ENCODE data around the gene IMMP1L.
A peak's percentile ranks its signal among the peaks of the same experiment; 100 is the strongest.
"Not testable (repeated sequence)": the region's sequence is repeated elsewhere in the genome, so short reads cannot be mapped to it uniquely, and the experiment has no call there.

IMMP1L gene, protein sequence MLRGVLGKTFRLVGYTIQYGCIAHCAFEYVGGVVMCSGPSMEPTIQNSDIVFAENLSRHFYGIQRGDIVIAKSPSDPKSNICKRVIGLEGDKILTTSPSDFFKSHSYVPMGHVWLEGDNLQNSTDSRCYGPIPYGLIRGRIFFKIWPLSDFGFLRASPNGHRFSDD

DNA sequence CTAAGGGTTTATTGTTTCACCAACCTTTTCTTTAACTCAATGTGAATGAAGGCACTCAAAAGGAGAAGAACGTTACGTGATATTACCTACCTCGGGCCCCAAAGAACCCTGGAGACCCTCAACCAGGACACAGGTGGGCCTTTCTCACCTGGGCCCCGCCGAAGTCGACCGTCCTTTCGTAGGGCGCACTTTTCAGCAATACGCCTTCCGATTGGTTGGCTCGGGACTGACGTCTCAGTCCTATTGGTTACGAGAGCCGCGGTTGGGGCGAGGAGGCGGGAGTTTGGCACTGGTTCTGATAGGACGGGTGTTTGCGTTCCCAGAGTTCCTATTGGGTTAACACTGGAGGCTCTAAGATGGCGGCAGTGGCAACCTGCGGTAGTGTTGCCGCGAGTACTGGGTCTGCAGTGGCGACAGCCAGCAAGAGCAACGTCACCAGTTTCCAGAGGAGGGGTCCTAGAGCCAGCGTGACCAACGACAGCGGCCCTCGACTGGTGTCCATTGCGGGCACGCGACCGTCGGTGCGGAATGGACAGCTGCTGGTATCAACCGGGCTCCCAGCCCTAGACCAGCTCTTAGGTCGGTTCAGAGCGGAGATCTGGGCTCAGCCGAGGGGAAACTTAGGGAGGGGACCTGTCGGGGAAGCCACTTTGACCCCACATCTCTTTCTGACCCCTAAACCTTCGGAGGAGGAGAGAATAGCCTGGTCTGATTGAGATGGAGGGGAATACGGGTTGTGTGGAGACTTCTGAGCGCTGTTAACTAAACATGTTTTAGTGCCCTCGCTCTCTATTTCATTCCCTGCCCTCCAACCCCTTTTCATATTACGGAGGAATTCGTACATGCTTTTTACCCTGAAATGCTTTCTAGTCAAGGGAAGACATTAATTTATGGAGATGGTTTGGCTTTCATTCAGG, at the start of gene IMMP1L, which contains the start of gene ELP4:
Gene IMMP1L, minus strand, starts transcription at position 194 of the 917 bp plus-strand sequence. CDS start 46,346 bp downstream, outside the sequence.
Gene ELP4, plus strand, starts transcription at position 339 of the 917 bp plus-strand sequence. Its CDS starts 18 bp downstream, at position 357.
- DNase-seq (ENCODE audit: low spot score) = peak; percentile 99

DNA sequence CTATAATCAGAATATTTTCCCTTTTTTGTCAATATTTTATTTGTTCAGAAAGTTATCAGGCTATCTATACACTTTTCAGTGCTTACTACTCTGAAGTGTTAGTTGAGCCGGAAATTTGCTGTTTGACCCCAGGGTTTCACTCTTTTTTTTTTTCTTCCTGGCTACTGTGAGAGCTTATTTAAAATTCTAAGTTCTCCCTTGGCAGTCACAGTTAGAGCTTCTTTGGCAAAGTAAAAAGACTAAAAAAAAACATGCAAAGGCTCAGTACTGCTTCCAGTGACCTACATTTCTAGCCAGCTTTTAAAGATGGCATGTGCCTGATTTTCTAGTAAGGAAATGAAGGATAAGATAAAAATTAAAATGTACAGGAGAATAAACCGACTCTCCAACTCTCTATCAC, 48.6 kb upstream of the IMMP1L start:
- no peak for DNase-seq (ENCODE audit: low spot score)

DNA sequence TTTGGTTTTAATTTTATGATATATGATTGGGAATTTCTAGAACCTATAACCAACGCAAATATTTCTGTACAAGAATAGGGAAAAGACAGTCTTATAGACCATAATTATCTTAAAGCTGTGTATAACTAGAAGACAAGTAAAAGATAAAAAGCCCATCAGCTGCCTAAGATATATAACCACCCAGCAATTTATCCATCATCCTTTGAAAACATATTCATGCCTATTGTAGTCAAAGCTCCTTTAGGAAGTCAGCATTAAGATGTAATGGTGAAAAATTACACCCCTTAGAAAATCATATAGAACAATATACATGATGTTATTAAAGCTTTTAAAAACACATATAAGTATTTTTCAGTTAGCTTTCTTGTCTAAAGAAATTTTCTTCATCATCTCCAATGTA, 46.5 kb upstream of the IMMP1L start:
- DNase-seq (ENCODE audit: low spot score) = no peak

DNA sequence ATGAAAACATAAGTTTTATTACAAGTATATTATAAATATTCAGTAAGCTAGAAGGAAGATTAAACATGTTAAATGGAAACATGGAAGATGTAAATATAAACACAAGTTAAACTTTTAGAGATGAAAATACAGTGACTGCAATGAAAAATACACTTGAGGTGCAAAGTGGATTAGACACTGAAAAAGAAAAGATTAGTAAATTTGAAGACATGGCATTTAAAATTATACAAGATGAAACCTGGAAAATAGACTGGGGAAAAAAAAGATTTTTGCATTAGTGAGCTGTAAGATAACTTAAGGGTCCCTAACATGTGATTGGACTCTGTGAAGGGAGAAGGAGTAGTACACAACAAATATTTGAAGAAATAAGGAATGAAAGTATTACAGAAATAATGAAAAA, 33.4 kb upstream of the IMMP1L start:
- DNase-seq (ENCODE audit: low spot score) = no peak

DNA sequence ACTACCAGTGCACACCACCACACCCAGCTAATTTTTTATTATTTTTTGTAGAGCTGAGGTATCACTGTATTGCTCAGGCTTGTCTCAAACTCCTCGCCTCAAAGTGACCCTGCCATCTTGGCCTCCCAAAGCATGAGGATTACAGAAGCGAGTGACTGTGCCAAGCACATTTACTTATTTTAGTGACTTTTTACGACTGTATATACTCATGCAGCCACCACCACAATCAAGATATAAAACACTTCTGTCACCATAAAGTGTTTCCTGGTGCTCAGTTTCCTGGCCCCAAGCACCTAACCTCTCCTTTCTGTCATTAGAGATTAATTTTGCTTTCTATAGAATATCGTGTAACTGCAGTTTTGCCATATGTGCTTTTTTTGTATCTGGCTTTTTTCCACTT, 26.1 kb upstream of the IMMP1L start:
- DNase-seq (ENCODE audit: low spot score) = no peak

DNA sequence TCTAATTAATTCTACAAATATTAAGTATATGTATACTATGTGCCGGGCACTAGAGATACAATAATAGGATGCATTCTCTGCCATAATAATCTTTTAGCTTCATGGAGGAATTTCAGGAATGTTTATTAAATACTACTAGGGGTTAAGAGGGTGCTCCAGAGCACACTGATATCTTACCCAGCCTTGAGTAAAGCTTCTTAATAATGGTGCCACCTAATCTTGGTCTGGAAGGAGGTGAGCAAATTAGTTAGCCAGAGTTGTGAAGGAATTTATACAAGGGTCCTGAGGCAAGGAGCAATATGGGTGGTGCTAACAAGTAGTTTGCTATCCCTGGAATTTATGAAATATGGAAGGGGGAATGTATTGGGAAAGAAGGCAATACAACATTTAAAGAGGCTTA, 21.9 kb upstream of the IMMP1L start:
- DNase-seq (ENCODE audit: low spot score) = no peak

DNA sequence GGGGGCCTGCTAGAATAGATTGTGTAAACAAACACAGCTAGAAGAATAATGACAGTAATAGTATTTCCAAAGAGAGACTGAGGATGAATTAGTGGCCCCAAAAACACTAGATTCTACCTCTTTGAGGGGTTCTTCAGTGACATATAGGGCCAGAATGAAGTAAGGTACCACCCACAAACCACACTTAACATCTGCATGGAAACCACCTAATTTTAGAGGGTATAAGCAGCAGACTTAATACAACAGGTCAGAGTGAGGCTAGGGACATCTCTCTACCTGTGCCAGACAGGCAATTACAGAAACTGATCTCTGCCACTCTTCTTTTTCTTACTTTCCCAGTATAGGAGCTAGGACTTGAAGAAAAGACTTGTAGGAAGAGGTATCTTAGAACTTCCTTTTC, 20.3 kb upstream of the IMMP1L start:
- DNase-seq (ENCODE audit: low spot score) = no peak

DNA sequence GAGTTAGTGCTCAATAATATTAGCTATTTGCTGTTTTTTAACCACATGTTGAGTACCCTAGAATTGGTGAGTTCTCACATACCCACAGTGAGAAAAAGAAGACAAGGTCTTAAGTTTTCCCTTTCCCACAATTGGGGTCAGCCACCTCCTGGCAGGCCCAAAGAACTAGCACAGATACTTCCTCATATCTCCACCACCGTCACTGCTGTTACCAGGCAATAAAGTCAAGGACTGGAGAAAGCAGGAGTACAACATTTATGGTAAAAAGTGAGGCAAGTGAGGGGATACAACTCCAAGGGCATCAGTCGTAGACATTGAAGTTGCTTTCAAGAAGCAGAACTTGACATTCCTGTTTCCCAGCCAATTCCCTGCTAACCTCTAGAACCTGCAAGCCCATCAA, 19.8 kb upstream of the IMMP1L start:
- DNase-seq (ENCODE audit: low spot score) = no peak

DNA sequence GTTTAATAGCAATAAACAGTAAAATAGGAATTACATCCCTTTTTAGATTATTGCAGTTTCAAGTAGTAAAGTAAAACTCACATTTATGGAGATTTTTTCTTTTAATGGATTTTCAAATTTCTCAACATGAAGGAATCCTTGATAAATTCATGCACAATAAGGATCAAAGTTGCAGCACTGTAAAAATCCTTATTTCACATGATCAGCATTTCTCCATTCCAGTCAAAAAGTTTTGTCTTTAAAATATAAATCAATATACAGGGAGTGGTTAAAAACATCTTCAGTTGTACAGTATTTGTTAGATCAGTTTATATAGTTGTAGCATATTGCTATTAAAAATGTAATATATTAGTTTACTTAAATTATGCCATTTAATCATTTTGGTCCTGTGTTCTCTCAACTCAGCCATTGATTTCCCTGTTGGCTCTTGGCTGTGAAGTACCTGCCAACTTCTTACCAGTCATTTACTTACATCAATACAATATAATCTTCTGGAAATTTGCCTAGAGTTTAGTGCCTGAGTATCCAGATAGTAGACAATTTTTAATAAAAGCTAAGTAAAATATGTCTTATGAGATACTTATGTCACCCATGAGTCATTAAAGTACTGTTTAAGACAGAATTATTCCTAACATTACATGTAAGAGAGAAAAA, 12.2 kb upstream of the IMMP1L start:
- DNase-seq (ENCODE audit: low spot score) = no peak

DNA sequence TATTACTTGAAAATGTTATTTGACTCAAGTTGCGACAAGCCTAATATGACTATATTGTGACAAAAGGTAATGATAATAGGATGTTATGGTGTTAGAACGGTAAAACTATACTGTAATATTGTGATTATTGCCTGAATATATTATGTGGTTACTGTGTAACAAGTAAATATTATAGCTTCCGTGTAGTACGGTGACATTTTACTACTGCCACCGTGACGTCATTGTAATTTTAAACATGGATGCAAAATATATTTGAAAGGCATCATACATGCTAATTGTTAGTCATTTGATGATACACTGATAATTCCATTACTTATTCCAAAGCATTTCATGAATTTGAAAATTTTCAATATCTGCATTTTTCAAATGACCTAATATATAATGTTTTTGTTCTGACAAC, 2.7 kb upstream of the IMMP1L start:
- no peak for DNase-seq (ENCODE audit: low spot score)

DNA sequence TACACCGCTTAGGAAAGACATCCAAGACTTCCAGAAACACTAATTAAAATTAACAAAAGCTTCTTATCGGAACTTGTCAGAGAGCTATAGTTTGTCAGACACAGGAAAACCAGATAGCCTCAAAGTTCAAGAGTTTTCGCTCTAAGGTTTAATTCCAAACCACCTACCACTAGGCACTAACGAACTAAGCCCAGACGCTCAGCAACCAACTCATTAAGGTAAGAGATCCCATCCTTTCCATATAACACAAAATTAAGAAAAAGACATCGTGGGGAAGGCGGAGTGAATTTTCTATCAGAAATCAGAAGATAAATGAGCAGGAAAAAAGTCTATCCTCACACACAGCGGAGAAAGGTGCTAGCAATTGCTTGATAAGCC, 382 bp downstream of the IMMP1L start:
- no peak for DNase-seq (ENCODE audit: low spot score)

DNA sequence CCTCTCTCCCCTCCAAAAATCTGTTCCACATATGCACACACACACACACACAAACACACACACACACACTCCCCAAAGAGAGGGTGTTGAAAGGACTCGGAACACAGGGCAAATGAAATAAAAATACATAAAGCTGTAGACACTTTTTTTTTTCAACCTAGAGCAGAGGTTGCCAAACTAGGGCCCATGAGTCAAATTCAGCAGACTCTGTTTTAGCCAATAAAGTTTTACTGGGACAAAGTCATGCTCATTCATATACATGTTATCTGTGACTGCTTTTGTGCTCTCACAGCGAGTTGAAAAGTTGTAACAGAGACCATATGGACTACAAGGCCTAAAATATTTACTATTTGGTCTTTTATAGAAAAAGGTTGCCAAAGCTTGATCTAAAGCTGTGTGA, 8.9 kb downstream of the IMMP1L start:
- DNase-seq (ENCODE audit: low spot score) = peak; percentile 5

DNA sequence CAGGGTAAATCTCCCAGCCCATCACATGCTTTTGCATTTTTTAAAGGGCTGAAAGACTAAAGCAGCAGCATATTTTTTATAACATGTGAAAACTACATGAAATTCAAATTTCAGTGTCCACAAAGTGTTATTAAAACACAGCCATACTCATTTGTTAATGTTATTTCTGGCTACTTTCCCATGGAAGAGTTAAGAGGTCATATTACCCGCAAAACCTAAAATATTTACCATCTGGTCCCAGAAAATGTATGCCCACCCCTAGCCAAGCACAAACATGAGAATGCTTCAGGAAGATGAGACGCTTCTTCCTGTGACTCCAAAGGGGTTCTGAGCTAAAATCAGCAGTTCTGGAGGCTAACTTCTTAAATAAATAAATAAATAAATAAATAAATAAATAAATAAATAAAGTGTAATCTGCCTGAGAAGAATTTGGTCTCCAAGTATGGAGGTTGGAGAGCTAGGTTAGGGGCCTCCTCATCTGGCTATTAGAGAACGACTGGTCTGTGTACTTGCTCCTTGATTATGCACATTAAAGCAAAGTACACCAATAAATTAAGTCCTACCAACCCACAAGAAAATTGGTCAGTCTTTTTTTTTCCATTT, 9.7 kb downstream of the IMMP1L start:
- no peak for DNase-seq (ENCODE audit: low spot score)

DNA sequence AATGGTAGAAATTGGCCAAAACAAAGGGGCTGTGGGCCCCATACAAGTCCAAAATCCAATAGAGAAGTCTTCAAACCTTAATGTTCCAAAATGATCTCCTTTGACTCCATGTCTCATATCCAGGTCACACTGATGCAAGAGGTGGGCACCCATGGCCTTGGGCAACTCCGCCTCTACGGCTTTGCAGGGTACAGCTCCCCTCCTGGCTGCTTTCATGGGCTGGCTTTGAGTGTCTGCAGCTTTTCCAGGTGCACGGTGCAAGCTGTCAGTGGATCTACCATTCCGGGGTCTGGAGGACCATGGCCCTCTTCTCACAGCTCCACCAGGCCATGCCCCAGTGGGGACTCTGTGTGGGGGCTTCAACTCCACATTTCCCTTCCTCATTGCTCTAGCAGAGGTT, 15.7 kb downstream of the IMMP1L start:
- not testable (repeated sequence) for DNase-seq (ENCODE audit: low spot score)

DNA sequence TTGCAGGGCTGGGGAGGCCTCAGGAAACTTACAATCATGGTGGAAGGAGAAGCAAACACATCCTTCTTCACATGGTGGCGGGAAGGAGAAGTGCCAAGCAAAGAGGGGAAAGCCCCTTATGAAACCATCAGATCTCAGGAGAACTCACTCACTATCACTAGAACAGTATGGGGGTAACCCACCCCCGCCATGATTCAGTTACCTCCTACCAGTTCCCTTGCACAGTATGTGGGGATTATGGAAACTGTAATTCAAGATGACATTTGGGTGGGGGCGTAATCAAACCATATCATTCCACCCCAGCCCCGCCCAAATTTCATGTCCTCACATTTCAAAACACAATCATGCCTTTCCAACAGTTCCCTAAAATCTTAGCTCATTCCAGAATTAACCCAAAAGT, 16.2 kb downstream of the IMMP1L start:
- no peak for DNase-seq (ENCODE audit: low spot score)

DNA sequence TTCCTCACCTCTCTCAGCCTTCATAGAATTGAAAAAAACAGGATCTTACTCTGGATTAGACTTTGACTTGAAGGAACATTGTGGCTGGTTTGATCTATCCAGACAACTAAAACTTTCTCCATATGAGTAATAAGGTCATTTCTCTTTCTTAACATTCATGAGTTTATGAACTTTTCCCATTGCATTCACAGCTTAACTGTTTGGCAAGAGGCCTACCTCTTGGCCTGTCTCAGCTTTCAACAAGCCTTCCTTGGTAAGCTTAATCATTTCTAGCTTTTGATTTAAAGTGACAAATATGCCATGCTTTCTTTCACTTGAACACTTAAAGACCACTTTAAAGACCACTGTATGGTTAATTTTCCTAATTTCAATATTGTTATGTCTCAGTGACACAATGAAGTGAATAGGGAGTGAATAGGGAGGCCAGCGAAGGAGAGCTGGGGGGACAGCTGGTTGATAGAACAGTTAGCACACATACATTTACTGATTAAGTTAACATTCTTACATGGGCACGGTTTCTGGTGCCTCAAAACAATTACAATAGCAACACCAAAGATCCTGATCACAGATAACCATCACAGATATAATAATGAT, 17.0 kb downstream of the IMMP1L start:
- DNase-seq (ENCODE audit: low spot score) = no peak

DNA sequence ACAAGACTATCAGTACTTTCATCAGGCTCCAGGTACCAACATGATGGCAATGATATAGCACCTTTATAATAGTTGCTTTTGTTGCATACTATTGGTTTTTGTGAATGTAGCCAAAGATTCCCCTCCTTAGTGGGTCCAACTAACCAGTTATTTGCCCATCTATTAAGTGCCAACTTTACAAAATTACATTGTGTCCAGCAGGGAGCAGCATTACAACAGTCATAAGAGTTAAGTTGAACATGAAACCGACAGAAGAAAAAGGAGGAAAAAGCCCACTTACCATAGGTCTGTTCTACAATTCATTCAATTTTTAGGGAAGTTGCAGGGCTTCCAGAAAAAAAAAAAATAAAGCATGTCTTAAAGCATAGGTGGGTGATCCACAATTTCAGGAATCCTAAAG, 21.6 kb downstream of the IMMP1L start:
- DNase-seq (ENCODE audit: low spot score) = peak; percentile 29

DNA sequence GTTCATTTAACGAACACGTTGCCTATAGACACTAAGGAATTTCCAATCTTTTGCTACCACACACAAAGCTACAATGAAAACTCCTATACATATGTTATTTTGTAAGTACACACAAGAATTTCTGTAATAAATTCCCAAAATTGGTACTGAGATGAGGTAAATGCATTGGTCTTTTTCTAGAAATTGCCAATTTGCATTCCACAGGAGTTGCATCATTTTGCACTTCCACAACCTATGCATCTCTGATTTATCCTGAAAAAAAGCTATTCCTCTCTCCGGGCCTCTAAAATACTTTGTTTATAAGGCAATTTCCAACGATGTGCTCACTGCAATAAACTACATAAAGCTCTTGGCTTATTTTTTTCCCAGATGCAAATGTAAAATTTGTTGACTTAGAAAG, 24.9 kb downstream of the IMMP1L start:
- no peak for DNase-seq (ENCODE audit: low spot score)

DNA sequence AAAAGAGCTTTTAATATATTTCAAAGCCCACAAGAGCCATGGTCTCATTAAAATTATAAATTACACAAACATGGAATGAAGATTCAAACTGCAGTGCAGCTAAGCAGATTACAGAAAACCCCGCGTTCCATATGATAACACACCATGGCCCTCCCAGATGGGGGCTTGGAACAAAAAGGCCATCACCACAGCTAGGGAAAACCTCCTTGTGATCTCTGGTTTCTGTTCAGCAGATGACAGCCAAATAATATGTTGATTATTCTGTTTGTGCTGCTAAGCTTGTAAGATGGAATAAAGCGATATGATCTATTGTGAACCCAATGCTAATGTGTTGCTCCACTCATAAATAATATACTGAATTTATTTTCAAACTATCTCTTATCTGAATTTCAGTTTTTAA, 28.5 kb downstream of the IMMP1L start:
- no peak for DNase-seq (ENCODE audit: low spot score)

DNA sequence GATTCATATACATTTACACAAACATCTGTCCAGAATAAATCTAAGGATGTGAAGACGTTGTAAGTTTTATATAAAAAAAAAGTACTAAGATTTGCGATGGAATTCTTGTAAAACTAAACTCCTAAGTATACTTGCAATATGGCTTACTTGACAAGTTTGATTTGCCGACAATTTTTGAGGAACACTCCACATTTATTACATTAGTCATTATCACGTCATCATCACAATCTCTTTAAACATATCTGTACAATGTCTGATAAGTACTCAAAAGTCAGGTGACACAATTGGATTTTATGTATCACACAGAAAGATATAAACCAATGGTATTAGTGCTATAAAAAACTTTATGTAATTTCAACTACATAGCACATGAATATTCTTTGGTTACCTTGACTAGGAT, 30.4 kb downstream of the IMMP1L start:
- no peak for DNase-seq (ENCODE audit: low spot score)

DNA sequence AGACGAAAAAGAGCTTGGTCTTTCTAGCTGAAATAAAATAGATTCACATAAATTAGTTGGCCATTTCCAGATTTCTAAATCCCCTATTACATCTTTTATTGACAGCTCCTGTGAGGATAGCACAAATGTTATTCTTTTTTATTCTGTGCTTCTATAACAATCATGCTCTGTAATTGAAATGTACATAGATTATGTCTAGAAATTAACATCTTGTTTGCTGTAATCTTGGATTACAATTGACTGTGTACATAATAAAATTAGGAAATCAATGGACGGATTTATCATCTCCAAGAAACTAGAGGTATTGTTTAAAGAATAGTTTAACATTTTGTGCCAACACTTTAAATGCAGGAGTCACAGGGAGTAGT, 31.2 kb downstream of the IMMP1L start:
- no peak for DNase-seq (ENCODE audit: low spot score)

DNA sequence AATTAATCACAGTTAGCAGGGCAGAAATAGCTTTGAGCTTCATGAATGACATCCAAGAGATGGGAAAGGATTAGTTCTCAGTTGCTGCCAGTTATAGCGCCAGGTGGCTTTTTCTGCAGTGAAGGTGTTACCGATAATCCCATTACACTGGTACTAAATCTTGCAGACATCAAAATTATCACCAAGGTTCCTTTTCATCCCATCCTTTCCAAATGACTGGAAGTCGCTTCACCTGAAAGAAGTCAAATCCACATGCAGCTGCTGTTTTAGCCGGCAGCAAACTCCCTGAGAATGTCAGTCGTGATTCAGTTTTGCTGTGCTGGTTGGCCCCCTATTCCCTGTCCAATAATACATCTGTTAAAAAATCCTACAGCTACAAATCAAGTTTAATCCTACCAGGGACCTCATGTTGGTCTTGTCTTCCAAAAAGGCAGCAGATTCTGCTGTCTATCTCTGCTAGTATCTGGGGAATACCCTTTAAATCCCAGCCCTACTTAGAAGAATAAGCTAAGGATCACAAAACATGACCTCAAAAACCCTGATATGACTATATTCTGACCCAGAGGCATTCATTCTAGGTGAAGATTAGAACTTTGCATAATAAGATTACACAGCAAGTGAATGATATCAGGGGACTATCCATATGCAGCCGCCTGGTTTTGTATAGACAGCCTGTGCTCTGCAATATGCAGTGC, 31.7 kb downstream of the IMMP1L start:
- no peak for DNase-seq (ENCODE audit: low spot score)
